ENCODE data around the gene EME2. TPM values are rescaled to one million over a fixed set of nuclear protein-coding genes. Genes with fewer than 3 reads are reported as not detected.
A peak's percentile ranks its signal among the peaks of the same experiment; 100 is the strongest.

The EME2 gene
- total and polyA plus RNA-seq, 2 of the 13 experiments (the other 11 are each of a cell fraction or from before 2014, with no cell fraction given), result 4.4 to 7.6 TPM

- no peak; the same call in 1 of the 2 replicates for TF ChIP-seq ZNF318 (CRISPR knock-in tag; IDR thresholded peaks at IDR 0.05)
- peak; percentile 40; the same call in 1 of the 2 replicates for TF ChIP-seq MLX (CRISPR knock-in tag; IDR thresholded peaks at IDR 0.05)
- TF ChIP-seq ZNF124 (CRISPR knock-in tag; IDR thresholded peaks at IDR 0.05), result peak; percentile 57; the same call in 1 of the 2 replicates
- TF ChIP-seq MEIS2 (CRISPR knock-in tag; IDR thresholded peaks at IDR 0.05), result peak; percentile 23; the same call in 1 of the 2 replicates
- TF ChIP-seq ATF7 (IDR thresholded peaks at IDR 0.05), result no peak
- TF ChIP-seq ATF7 (CRISPR knock-in tag; IDR thresholded peaks at IDR 0.05), result no peak
- TF ChIP-seq ZBTB44 (CRISPR knock-in tag; IDR thresholded peaks at IDR 0.05), result 0 out of 2 replicates have a peak, but pooled peaks have one; percentile 17
- peak; percentile 67 for TF ChIP-seq SP4 (CRISPR knock-in tag; IDR thresholded peaks at IDR 0.05)
- no peak for TF ChIP-seq ZBTB37 (CRISPR knock-in tag; IDR thresholded peaks at IDR 0.05)
- 0 out of 2 replicates have a peak, but pooled peaks have one; percentile 38 for TF ChIP-seq HMG20B (CRISPR knock-in tag; conservative IDR thresholded peaks at IDR 0.05)
- TF ChIP-seq MBD4 (IDR thresholded peaks at IDR 0.05; ENCODE audit: borderline replicate concordance, low read length), result no peak
- TF ChIP-seq PLSCR1 (CRISPR knock-in tag; IDR thresholded peaks at IDR 0.05; ENCODE audit: borderline replicate concordance), result 0 out of 2 replicates have a peak, but pooled peaks have one; percentile 45
- no peak for TF ChIP-seq ARID3A (IDR thresholded peaks at IDR 0.05; ENCODE audit: low read depth, low read length)
These were observed 495 bp downstream of the EME2 start, which contains the start of gene MRPS34 (continued) for GRCh38 chr16:1772908-1773702.

Data from HepG2 (cell line).